HuH-7.5 (cell line): Measurements from ENCODE around the gene KRT3.

Source experiments
- DNase-seq: peaks from one replicate; pipeline ENCODE4 v3.0.0; 2011; ENCODE audit warnings: low spot score

Gene KRT3

DNA sequence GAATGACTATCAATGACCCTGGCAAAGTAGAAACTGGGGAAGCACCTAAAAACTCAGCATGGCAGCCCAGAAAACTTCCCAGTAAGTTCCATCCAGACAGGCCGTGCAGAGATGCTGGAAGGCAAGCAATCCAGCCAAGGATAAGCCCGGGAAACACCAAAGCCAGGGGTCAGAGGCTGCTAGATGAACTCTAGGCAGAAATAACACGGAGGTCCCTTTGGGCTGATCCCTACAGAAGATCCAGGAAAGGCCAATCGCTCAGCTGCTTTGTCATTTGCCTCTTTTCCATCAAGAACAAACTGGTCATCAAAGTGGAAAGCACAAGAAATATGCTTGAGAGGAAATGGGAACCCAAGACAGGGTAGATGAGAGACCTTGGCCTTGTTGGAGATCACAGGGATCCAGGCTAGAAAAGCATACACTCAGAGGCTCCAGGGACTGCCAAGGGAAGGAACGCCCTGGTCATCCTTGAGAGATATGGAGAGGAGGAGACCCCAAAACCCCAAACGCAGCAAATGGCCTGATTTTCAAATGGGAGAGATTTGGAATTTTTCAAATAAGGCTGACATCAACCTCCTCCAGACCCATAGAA, 31.7 kb upstream of the KRT3 start:
- DNase-seq = no peak

DNA sequence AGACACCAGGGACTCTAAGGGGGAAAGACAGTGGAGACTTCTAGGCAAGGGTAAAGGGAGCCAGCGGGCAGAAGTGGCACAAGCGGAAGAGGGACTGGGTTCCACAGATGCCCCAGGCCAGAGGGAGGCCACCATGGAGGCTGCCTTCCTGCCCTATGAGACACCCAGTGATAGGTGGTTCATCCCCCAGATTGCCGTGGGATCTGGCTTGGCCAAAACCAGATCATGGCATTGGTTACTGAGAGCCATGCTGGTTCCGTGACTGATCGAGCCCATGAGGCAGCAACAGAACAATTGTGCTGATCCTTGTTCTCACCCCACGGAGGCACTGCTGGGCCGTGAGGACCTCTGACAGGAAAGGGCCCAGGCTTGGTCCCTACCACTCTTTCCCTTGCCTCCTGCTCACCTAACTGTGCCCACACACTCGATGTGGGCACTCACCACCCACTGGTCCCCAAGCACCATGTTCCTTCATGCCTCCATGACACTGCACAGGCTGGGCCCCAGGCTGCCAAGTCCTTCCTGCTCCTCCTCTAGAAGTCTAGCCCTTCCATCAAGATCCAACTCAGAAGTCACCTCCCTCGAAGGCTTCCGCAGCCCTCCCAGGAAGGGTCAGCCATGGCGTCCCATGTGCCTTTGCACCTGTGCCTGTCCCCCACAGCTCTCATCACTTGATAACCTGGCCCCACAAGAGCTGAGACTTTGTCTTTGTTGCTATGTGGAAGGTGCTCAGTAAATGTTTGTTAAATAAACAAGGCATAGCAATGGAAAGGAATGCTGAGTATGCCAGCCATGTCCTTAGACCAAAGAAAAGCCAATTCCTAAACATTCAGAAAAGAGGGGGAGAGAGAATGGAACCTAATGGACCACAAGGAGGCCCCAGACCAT, 30.9 kb upstream of the KRT3 start:
- no peak for DNase-seq

DNA sequence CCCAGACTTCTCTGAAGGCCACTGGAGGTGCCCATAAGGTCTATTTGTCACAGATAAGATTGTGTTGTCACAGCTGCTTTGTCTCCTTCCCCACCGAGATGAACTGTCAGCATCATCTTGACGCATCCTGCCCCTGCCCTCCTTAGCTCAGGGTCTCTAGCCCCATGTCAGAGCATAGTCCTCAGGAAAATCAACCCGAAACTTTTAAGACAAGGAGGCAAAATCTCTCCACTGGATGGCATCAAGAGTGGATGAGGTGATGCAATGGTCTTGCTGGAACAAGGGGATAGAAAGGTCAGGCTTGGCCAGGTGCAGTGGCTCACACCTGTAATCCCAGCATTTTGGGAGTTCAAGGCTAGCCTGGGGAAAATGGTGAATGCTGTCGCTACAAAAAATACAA, 30.0 kb upstream of the KRT3 start:
- DNase-seq = no peak

DNA sequence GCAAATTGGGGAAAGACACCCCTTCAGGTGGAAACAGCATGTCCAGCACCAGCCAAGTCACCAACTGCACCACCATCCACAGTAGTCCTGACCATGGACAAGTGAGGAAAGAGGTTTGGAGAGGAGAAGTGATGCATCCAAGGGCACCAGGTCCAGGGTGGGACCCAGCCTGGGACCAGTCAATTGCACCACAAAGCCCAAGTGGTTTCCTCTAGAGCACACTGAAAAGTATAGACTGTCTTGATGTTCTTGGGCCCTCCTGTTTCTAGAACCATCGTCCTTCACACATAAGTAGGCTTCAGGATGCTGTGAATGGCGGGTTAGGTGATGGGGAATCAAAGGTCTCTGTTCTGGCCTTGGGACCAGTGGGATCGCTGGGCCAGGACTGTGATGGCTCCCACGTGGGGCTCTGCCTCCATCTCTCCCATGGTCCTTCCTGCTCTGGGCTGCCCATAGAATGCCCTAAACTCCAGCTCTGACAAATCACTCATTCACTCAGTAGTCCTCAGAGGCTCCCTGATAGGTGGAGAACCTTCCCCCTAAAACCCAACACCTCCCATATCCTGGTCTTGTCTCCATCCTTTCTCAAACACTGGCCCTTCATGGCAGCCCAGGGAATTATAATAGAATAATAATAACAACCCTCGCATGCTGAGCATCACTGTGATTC, 29.0 kb upstream of the KRT3 start:
- no peak for DNase-seq

DNA sequence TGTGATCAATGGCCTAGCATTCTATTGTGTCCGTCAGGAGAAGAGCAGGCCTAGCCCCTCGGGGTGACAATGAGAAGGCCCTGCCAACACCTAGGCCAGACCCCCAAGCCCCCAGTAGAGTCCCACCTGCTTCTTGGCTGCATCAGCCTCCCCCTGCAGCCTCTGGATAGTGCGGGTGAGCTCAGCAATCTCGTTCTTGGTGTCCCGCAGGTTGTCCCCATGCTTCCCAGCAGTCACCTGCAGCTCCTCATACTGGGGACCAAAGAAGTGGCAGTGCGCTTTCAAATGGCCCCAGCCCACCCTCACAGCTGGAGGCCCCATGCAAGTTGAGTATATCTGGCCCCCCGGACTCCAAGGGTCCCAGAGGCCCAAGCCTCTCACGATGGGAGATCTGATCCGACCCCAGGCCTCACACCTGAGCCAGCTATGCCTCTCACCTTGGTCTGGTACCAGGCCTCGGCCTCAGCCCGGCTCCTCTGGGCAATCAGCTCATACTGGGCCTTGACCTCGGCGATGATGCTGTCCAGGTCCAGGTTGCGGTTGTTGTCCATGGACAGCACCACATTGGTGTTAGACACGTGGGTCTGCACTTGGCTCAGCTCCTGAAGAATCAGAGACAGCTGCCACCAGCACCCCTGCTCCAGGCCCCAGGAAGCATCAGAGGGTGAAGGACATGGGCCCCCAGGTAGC, 28.0 kb upstream of the KRT3 start:
- DNase-seq = no peak

DNA sequence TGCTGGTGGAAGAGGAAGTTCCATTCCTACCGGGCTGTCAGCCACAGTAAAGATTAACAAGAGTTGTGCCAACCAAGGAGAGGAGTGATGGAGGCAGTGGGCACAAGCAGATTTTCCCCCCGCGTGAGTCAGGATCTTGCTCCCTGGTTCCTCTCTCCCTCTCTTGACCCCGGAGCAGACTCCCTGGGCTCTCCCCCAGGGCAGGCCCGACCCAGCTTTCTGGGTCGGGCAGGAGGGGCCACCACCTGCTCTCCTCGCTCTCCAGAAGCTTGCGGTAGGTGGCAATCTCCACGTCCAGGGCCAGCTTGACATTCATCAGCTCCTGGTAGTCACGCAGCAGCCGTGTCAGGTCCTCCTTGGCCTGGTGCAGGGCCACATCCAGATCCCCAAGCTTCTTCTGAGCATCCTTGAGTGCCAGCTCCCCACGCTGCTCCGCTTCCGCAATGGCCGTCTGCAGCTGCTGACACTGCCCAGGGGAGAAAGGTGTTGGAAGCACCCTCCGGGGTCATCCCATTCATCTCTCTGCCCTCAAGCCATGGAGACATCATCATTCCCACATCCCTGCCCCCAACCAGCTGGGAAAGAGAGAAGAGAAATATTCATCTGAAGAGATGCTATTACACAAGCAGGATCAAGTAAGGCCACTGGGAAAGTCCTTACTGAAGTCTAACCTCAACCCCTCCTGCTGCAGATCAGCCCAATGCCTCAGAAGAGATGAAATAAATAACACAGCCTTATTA, 27.0 kb upstream of the KRT3 start:
- DNase-seq = no peak

DNA sequence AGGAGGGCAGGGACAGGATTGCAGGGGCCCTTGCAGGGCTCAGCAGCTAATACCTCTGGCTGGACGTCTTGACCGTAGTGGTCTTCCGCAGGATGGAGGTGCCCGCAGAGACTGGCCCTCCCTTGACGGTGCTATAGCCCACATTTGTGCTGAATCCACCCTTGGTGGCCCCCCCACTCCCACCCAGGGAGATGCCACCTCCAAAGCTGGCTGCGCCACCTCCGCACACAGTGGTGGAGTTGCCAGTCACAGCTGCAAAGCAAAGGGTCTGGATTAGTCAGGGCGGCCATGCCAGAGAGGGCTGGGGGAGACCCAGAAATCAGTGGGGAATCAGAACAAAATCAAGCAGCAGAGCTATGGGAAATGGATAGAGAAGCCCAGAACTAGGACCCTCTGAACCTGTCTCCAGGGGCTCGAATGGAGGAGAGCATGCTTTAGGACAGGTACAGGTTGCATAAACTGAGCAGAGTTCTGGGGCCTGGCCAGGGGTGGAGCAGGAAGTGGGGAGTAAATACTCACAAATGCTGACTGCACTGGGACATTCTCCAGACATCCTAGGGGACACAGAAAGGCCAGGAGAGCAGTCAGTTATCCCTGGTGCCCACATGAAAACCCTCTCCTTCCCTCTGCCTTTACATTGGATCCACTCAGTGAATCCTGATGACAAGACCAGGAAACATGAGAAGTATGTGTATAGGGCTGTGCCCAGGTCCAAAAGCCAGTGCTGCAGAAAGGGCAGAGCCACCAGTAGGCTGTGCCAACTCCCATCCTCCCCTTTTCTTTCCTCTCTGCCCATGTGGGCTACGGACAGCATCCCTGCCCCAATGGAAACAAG, 26.1 kb upstream of the KRT3 start:
- DNase-seq = no peak

DNA sequence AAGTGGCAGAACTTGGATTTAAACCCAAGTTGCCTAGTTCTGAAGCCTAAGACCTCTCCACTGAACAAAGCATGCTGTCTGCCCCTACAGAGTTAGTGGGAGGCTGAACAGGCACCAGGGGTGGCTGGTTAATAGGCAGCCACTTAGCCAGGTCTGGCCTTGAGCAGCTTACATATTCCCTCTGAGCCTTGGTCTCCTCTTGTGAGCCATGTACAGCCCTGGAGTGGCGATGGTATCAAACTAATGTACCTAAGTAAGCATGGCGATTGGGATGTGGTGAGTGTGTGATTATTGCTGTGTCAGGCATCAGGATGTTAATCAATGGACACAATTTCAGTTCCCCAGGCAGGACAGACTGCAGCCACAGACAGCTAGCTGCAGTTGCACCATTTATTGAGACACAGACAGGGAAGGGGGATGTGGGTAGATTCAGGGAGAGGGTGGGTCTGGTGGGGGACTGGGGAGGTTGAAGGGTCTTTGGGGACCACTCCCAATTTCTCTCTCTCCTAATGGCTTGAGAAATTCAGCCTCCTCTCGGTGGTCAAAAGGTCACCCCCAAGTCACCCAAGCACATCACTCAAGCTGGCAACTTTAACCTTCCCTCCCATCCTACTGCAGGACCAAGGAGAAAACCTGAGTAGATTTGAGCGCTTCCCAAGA, 25.3 kb upstream of the KRT3 start:
- DNase-seq = no peak

DNA sequence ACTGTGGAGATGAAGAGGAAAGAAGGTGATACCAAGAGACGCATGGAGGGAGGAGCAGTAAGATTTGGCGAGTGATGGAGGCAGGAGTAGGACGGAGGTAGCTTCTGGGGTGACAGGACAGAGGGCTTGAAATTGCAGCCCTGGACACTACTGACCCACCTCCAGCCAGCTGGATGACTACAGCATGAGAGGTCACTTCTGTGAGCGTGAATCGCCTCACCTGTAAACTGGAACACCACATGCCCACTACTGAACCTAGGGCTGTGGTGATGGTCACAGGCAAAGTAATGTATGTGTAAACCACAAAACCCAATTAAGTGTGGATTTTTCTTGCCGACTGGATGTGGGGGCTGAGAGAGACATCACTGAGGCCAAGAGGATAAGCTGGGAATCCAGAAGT, 24.6 kb upstream of the KRT3 start:
- no peak for DNase-seq

DNA sequence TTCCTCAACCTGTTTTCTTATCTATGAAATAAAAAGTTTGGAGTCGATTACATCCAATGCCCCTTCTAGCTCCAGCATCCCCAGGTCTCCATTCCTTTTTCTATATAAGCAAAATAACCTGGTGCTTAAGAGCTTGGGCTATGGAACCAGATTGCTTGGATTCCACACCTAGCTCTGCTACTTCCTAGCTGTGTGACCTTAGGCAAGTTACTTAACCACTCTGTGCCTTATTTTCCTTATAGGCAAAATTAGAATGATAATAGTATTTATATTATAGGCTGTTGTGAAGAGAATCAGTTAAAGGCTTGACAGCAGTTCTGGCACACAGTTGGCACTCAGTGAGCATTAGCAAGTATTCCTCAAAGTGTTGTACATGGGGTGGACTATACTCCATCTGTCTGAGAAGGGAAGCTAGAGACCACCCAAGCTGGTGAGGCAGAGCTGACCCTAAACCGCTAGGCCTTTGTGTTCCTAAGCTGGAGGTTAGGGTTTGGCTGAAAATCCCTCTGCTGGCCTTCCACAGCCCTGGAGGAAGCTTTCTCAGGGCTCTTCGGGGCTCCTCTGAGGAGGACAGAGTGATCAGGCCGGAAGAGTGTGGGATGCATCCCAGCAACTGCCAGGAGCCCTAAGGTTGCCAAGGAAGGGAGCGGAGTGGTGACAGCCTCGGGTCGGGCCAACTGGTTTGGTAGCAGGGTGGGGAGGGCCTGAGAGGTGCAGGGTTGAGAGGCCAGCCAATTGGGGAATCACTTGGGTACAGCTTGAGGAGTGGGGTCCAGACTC, 24.0 kb upstream of the KRT3 start:
- no peak for DNase-seq

DNA sequence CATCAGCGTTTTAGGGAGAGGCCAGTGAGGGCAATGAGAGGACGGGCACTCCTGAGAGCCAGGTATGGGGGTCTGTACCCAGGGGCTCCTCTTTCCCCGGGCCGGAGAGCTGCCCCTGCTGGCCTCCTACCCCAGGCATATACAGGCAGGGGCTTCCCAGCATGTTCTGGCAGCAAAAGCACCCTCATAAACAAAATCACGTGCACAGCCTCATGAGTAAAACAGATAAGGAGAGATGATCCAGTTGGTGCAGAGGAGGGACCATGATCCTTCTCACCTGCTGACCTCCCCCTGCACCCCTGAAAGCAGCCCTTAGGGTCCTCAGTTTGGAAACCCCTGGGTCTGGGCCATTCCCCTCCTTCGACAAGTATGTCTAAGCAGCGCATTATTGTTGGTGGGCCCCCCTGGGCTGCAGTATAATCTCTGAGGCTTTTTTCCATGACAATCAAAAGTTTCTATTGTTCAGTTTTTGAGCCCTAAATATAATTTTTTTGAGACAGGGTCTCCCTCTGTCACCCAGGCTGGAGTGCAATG, 23.0 kb upstream of the KRT3 start:
- DNase-seq = no peak

DNA sequence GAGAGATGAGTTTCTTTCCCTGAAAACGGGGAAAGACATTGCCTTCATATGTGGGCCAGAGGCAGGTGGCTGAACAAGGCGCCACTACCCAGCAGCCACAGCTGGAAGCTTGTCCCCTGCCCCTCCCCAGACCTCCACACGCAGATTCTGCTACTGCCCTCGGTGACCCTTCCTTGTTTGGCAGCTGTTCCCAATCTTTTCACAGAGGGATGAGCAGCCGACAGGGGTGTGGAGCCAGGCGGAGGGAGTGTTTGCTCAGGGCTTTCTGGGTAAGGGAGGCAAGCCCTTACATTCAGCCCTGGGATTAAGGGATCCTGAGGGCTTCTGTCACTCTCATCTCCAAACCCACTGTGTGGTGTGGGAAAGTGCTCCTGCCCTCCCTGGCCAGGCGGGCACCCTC, 22.5 kb upstream of the KRT3 start:
- DNase-seq = no peak

DNA sequence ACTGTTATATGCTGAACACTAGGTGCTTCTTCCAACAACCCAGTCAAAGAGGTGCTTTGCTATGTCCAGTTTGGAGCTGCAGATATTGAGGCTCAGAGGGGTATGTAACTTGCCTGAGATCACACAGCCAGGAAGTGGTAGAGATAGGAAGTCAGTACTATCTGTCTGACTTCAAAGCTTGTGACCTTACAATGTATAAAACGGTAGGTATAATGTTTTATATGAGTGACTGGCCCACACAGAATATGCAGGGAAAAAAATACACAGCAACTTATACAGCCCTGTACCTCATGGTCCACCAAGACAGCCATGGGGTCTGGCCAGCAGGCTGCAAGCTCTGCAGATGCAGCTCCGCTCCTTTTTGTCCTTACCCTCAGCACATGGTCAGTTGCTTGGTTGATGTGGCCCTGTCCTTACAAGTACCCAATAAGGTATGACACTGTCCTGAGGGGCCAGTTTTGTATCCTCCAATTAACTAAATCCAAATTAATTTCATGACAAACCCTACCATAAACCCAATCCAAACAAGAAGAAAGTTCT, 21.9 kb upstream of the KRT3 start:
- DNase-seq = no peak

DNA sequence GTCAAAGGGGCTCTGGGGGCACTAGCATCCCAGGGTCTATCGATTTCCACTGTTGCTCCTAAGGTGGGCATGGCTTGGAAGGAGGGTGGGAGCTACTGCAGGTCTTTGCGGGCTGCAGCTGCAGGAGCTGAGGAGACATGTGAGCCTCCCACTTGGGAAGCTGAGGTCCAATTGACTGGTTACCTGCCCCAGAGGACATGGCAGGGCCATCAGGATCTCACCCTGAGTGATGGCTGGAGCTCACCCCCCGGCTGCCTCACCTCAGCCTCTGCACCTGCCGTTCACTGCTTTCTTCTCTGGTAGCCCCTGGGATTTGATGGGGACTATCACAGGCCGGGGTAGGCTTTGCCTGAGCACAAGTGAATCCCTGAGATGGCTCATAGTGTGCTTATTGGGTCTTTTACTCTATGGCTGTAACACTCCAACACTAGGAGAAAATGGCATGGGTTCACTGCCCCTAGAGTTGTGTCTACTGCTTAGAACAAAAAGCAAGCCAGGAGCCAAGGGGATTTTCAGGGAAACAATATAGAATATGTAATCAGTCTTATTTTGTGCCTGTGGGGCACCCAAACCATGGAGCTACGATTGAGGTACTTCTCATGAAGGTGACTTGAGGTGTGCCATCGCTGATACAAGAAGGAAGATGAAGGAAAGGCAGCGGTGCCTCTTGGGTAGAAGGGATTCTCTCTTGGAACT, 21.2 kb upstream of the KRT3 start:
- no peak for DNase-seq

DNA sequence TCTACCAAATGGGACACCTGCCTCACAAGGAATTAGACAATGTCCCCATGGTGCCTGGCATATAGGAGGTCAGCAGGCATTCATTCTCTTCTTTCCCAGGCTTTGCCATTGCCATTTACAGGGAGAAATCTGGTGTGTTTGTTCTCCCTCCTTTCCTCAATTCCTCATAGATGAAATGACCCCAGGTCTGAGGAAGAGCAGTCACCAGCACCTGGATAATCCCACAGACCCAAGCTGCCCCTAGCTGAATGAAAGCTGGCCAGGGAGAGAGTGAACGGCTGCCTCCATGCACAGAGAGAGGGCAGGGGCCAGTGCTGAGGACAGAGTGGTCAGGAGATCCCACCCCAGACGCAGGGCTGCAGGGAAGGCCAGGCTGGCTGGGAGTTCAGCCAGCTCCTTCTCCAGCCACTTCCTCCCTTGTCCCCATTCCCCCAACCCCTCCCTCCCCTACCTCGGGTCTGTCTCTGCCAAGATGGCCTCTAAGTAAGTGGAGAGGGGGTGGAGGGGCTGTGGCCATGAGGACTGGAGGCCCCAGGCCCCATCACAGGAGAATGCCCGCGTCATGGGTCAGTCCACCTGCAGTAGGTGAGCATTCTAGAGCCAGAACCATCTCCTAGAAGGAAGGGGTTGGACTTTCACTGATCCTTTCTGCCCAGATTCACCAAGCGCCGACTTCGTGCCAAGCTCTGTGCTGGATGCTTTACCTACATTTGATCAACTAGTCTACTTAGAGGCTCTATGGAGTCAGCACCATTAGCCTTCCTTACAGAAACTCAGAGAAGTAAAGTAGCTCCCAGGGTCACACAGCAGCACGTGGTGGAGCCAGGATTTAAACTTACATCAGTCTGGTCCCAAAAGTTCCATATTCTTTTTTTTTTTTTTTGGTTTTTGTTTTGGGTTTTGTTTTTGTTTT, 20.0 kb upstream of the KRT3 start:
- no peak for DNase-seq

DNA sequence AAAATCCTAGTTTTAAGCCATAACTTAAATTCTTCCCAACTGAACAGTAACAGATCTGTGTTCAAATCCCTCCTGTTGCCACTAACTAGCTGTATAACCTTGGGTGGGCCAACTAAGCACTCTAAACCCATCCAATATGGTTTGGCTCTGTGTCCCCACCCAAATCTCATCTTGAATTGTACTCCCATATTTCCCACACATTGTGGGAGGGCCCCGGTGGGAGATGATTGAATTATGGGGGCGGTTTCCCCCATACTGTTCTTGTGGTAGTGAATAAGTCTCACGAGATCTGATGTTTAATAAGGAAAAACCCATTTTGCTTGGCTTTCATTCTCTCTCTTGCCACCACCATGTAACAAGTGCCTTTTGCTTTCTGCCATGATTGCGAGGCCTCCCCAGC, 19.2 kb upstream of the KRT3 start:
- no peak for DNase-seq

DNA sequence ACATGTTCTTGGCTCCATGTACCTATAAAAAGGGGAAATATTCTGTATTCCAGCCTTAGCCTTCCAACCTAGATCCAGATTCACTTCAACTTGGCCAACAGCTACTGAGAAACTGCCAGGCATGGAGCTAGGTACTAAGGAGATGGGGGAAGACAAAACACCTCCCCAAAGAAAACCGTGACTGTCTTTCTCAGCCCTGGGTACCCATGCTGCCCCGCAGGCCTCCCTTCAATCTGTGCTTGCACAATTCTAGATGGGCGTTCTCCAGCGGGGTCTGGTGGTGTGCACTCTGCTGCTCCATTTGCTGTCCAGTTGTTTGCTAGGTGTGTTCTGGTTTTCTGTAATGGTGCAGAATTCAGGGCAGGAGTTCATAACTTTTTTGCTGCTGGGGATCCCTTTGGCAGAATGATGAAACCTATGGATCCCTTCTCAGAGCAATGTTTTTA, 18.8 kb upstream of the KRT3 start:
- no peak for DNase-seq
